ENCODE results near the gene ZNF726.
"Not testable (repeated sequence)": the region's sequence is repeated elsewhere in the genome, so short reads cannot be mapped to it uniquely, and the experiment has no call there.

Gene ZNF726
- total RNA-seq: 3.7 to 6.9 reads per million in 2 donors

GRCh38 chr19:23914402-23915286, at the start of gene ZNF726:
Gene ZNF726 (plus strand): TSS chr19:23914886. CDS start chr19:23914995, 109 bp downstream.
- DNase-seq: peak; percentile 31

- DNase-seq: no peak
Observed at GRCh38 chr19:23867895-23868294, 46.8 kb upstream of the ZNF726 start.

- no peak for DNase-seq
Observed at GRCh38 chr19:23868630-23869029, 46.1 kb upstream of the ZNF726 start.

- no peak for DNase-seq
Observed at GRCh38 chr19:23872282-23872919, 42.3 kb upstream of the ZNF726 start.

- DNase-seq: no peak
Observed at GRCh38 chr19:23876261-23876660, 38.4 kb upstream of the ZNF726 start.

GRCh38 chr19:23876756-23877155, 37.9 kb upstream of the ZNF726 start:
- DNase-seq: not testable (repeated sequence)

GRCh38 chr19:23882493-23882892, 32.2 kb upstream of the ZNF726 start:
- DNase-seq: no peak

GRCh38 chr19:23884363-23884762, 30.3 kb upstream of the ZNF726 start:
- no peak for DNase-seq

- no peak for DNase-seq
Observed at GRCh38 chr19:23887642-23888041, 27.0 kb upstream of the ZNF726 start.

- DNase-seq: peak; percentile 1
Observed at GRCh38 chr19:23896096-23896495, 18.6 kb upstream of the ZNF726 start.

GRCh38 chr19:23896912-23897311, 17.8 kb upstream of the ZNF726 start:
- DNase-seq: no peak

- no peak for DNase-seq
Observed at GRCh38 chr19:23901360-23901759, 13.3 kb upstream of the ZNF726 start.

- no peak for DNase-seq
Observed at GRCh38 chr19:23904406-23904805, 10.3 kb upstream of the ZNF726 start.

- DNase-seq: no peak
Observed at GRCh38 chr19:23905771-23906170, 8.9 kb upstream of the ZNF726 start.

- no peak for DNase-seq
Observed at GRCh38 chr19:23906835-23907234, 7.9 kb upstream of the ZNF726 start.

GRCh38 chr19:23908165-23908564, 6.5 kb upstream of the ZNF726 start:
- no peak for DNase-seq

GRCh38 chr19:23909222-23909621, 5.5 kb upstream of the ZNF726 start:
- no peak for DNase-seq

GRCh38 chr19:23913931-23914330, 755 bp upstream of the ZNF726 start:
- DNase-seq: no peak

- no peak for DNase-seq
Observed at GRCh38 chr19:23916991-23917390, 2.3 kb downstream of the ZNF726 start.

GRCh38 chr19:23917856-23918255, 3.2 kb downstream of the ZNF726 start:
- DNase-seq: no peak

GRCh38 chr19:23925285-23925684, 10.6 kb downstream of the ZNF726 start:
- no peak for DNase-seq

GRCh38 chr19:23932878-23933277, 18.2 kb downstream of the ZNF726 start:
- DNase-seq: no peak

- DNase-seq: not testable (repeated sequence)
Observed at GRCh38 chr19:23937031-23937430, 22.3 kb downstream of the ZNF726 start.

GRCh38 chr19:23943411-23943810, 28.7 kb downstream of the ZNF726 start:
- DNase-seq: no peak

All from activated gamma-delta T cell (primary cell).